C4-2B (cell line): ENCODE results near the gene DISP1.

Source experiments
- CTCF ChIP-seq: fragments of 450-650 bp; conservative IDR thresholded peaks from 2 replicates; pipeline ENCODE4 v1.5.1; 2017; ENCODE audit warnings: mild to moderate bottlenecking
- ZFX ChIP-seq: fragments of 450-650 bp; IDR thresholded peaks from 2 replicates; pipeline ENCODE4 v1.6.1; 2017

DNA sequence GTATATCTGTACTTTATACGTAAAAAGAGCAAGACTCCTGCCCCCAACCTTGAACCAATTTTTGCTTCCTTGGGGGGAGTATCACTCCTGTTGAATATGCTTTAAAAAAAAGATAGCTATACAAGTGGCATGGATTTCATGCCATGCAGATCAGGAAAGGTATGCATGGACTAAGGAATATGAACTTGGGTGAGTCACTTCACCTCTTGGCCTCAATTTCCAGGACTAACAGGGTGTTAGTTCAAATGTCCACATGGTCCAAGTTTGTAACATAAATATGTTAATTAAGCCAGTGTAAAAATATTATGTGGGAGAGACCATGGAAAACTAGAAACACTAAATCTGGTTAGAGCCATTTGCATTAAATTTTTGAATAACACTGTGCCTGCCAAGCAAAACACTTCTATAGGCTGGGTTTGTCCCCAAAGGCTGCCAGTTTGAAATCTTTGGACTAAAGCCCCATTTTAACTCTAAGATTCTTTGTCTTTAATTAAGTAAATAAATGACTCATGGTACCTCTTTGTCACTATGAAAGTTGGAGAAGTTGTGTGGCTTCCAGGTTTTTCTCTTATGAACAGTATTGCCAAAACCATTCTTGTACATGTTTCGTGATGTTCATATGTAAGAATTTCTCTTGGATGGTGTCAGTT is 44.7 kb upstream of the DISP1 start:
- no peak for TF ChIP-seq CTCF
- TF ChIP-seq ZFX: no peak
